Uterus (tissue), 4 donors: Measurements from ENCODE around the gene TAL1. TPM values are rescaled to one million over a fixed set of nuclear protein-coding genes. Genes with fewer than 3 reads are reported as not detected.

Experiments used
- DNase-seq, 2 donors: peaks; one replicate each; pipeline ENCODE4 v3.0.0-alpha.2; 2019 to 2020
- H3K27ac ChIP-seq, 2 donors: fragments of 200-600 bp; sonication (generic); 1 replicate in 1 of 2; 2 replicates in 1 of 2; pipeline ENCODE4 v1.5.1; 2016 to 2018
- H3K27me3 ChIP-seq, 2 donors: fragments of 200-600 bp; sonication (generic); one replicate each; pipeline ENCODE4 v1.5.1; 2018 to 2019; ENCODE audit warnings: control low read depth in 1 of 2
- H3K36me3 ChIP-seq, 2 donors: fragments of 200-600 bp; sonication (generic); one replicate each; pipeline ENCODE4 v1.5.1; 2019; ENCODE audit warnings: control low read depth in 1 of 2
- H3K4me1 ChIP-seq, 2 donors: fragments of 200-600 bp; sonication (generic); one replicate each; pipeline ENCODE4 v1.5.1; 2018 to 2019; ENCODE audit warnings: control low read depth in 1 of 2
- H3K4me3 ChIP-seq, 2 donors: fragments of 200-600 bp; sonication (generic); 1 replicate in 1 of 2; 2 replicates in 1 of 2; pipeline ENCODE4 v1.5.1; 2018 to 2019; ENCODE audit warnings: mild to moderate bottlenecking in 1 of 2
- H3K9me3 ChIP-seq, 2 donors: fragments of 200-600 bp; sonication (generic); one replicate each; pipeline ENCODE4 v1.5.1; 2019; ENCODE audit warnings: control low read depth in 1 of 2
- CTCF ChIP-seq, 4 experiments: fragments of 200-600 bp in 2 of 4; fragments of 450-650 bp in 2 of 4; sonication (generic) in 2 of 4; IDR thresholded peaks; one replicate each; pipeline ENCODE4 v1.5.1; 2016 to 2019; ENCODE audit warnings: antibody characterized with exemption in 4 of 4, mild to moderate bottlenecking in 2 of 4, moderate library complexity in 1 of 4
- POLR2A ChIP-seq, 2 donors: fragments of 450-650 bp; IDR thresholded peaks; one replicate each; pipeline ENCODE4 v1.6.1; 2016; ENCODE audit warnings: antibody characterized with exemption in 2 of 2, mild to moderate bottlenecking in 1 of 2, moderate library complexity in 1 of 2
- intact Hi-C: fragments of 100-400 bp; cut with DNase I; formaldehyde crosslinking; loops from one replicate; pipeline ENCODE4 v1.15.1; 2023; ENCODE audit warnings: low total_unique reads
- total RNA-seq, 4 donors: library from RNA; depleted of rRNA in 3 of 4; stranded (reverse); fragments of >200 nt in 3 of 4; gene quantifications; one replicate each; pipeline versions ENCODE4 v1.1.0 to v1.2.4, GENCODE V29; 2014 to 2023
- donor health status: DM: yes; HTN: yes; CAD: no.

TAL1 gene
- total RNA-seq, 4 donors from 2014 or later: 4.8 to 20.7 (median 13.0) TPM

GRCh38 chr1:47257224-47257623 is 25.2 kb upstream of the TAL1 start:
- Histone ChIP-seq H3K36me3 (no peaks in the 10 kb centered on the region), H3K9me3 (no peaks in the 10 kb centered on the region), H3K27ac (no peak overlapping the region), H3K4me3 (no peak overlapping the region), H3K4me1 (no peaks in the 10 kb centered on the region), H3K27me3 (no peaks in the 10 kb centered on the region)
- no peak for DNase-seq
- no peak for TF ChIP-seq CTCF (IDR thresholded peaks at IDR 0.05)
- no peak for TF ChIP-seq POLR2A (IDR thresholded peaks at IDR 0.05)
- intact Hi-C loops: no loop called here

GRCh38 chr1:47252795-47253194 is 20.8 kb upstream of the TAL1 start:
- DNase-seq: no peak
- H3K27ac ChIP-seq: no peak overlapping the region
- H3K4me1 ChIP-seq: no peaks in the 10 kb centered on the region
- intact Hi-C loops: no loop called here
- H3K4me3 ChIP-seq: no peak overlapping the region
- no peaks in the 10 kb centered on the region for H3K27me3 ChIP-seq
- TF ChIP-seq CTCF (IDR thresholded peaks at IDR 0.05) (no peak), POLR2A (IDR thresholded peaks at IDR 0.05) (no peak)
- H3K9me3 ChIP-seq: no peaks in the 10 kb centered on the region
- no peaks in the 10 kb centered on the region for H3K36me3 ChIP-seq

GRCh38 chr1:47252369-47252768 is 20.3 kb upstream of the TAL1 start:
- DNase-seq: no peak
- H3K27me3 ChIP-seq: no peaks in the 10 kb centered on the region
- no peak overlapping the region for H3K27ac ChIP-seq
- no peak for TF ChIP-seq POLR2A (IDR thresholded peaks at IDR 0.05)
- no peak for TF ChIP-seq CTCF (IDR thresholded peaks at IDR 0.05)
- H3K9me3 ChIP-seq: no peaks in the 10 kb centered on the region
- no peak overlapping the region for H3K4me3 ChIP-seq
- H3K4me1 ChIP-seq: no peaks in the 10 kb centered on the region
- intact Hi-C loops: no loop called here
- no peaks in the 10 kb centered on the region for H3K36me3 ChIP-seq

GRCh38 chr1:47249755-47250154 is 17.7 kb upstream of the TAL1 start:
- TF ChIP-seq CTCF (IDR thresholded peaks at IDR 0.05): no peak
- no peak for TF ChIP-seq POLR2A (IDR thresholded peaks at IDR 0.05)
- Histone ChIP-seq H3K4me1 (no peaks in the 10 kb centered on the region), H3K9me3 (no peaks in the 10 kb centered on the region), H3K27ac (no peak overlapping the region), H3K36me3 (no peaks in the 10 kb centered on the region), H3K27me3 (no peaks in the 10 kb centered on the region), H3K4me3 (no peak overlapping the region)
- intact Hi-C loops: no loop called here
- DNase-seq: no peak

GRCh38 chr1:47244339-47244862 is 12.4 kb upstream of the TAL1 start:
- Histone ChIP-seq H3K4me1 (no peaks in the 10 kb centered on the region), H3K27ac (no peak overlapping the region), H3K9me3 (no peaks in the 10 kb centered on the region), H3K4me3 (no peak overlapping the region), H3K27me3 (no peaks in the 10 kb centered on the region), H3K36me3 (no peaks in the 10 kb centered on the region)
- no peak for DNase-seq
- no peak for TF ChIP-seq POLR2A (IDR thresholded peaks at IDR 0.05)
- no peak for TF ChIP-seq CTCF (IDR thresholded peaks at IDR 0.05)
- intact Hi-C loops: no loop called here
